Type B pancreatic cell (in vitro differentiated cells): Measurements from ENCODE around the gene GAB2. TPM values are rescaled to one million over a fixed set of nuclear protein-coding genes. Genes with fewer than 3 reads are reported as not detected.
"Not testable (repeated sequence)": the region's sequence is repeated elsewhere in the genome, so short reads cannot be mapped to it uniquely, and the experiment has no call there.

Source experiments
- DNase-seq: peaks from one replicate; pipeline ENCODE4 v3.0.0; 2021; ENCODE audit warnings: mixed read lengths; ENCODE audit not compliant: unreplicated experiment; ENCODE audit errors: extremely low spot score
- H3K27ac Mint-ChIP-seq: 2 replicates; pipeline ENCODE4 v1.8.0; 2021; ENCODE audit warnings: mild to moderate bottlenecking, mixed read lengths
- H3K27me3 Mint-ChIP-seq: 2 replicates; pipeline ENCODE4 v1.8.0; 2021; ENCODE audit warnings: mixed read lengths
- H3K36me3 Mint-ChIP-seq: 2 replicates; pipeline ENCODE4 v1.8.0; 2021; ENCODE audit warnings: mixed read lengths
- H3K4me1 Mint-ChIP-seq: one replicate; pipeline ENCODE4 v1.8.0; 2021; ENCODE audit warnings: mixed read lengths; ENCODE audit not compliant: unreplicated experiment
- H3K4me3 Mint-ChIP-seq: 2 replicates; pipeline ENCODE4 v1.8.0; 2021; ENCODE audit warnings: mild to moderate bottlenecking, mixed read lengths
- H3K9me3 Mint-ChIP-seq: 2 replicates; pipeline ENCODE4 v1.8.0; 2021; ENCODE audit warnings: mixed read lengths
- CTCF ChIP-seq: fragments of 200-600 bp; sonication (generic); conservative IDR thresholded peaks from 2 replicates; pipeline ENCODE4 v1.5.0; 2021; ENCODE audit warnings: antibody characterized with exemption, mild to moderate bottlenecking
- total RNA-seq: library from RNA; stranded (reverse); gene quantifications from 2 replicates; pipeline ENCODE4 v1.2.1, GENCODE V29; 2021; ENCODE audit warnings: low replicate concordance

GAB2 gene
- total RNA-seq, 1 donor from 2014 or later, result 23.3 TPM

DNA sequence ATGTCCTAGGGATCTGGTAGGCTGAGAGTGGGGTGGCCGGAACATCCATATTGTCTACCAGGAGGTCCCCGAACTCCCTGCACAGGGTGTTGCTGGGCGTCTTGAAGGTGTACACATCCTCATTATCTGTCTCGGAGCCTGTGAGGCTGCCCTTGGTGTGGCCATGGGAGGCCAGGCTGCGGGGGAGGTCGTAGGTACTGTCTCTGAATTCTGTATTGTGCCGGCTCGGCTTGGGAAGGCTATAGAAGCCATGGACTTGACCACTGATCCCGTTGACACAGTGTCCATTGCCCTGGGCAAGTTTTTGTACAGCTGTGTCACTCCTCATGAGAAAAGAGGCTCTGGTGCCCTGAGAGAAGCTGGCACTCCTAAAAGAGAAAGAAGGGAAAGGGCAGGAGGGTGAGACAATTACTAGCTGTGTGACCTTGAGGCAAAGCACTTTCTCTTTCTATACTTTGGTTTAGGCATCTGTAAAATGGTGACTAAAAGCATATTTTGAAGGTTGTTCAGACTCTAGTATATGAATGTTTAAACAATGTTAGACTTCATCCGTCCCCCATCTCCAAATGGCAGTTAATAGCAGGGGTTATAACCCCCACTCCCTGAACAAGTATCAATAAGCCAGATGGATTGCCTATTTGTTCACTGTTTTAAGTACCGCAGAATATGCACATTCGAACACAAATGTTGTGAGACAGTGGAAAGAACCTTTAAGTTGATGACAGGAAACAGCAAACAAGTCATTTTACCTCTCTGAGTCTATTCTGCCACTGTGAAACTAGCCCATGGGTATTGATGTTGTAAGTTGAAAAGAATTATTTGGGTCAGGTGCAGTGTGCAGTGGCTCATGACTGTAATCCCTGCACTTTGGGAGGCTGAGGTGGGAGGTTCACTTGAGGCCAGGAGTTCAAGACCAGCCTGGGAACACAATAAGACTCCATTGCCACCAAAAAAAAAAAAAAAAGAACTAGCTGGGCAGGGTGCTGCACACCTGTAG, 190.6 kb downstream of the GAB2 start:
- Mint-ChIP-seq H3K27me3 (no peaks in the 10 kb centered on the region), H3K36me3 (peaks cover 16% of the 10 kb centered on the region), H3K4me3 (no peak overlapping the region), H3K27ac (no peak overlapping the region), H3K4me1 (peaks cover 5% of the 10 kb centered on the region), H3K9me3 (no peaks in the 10 kb centered on the region)
- DNase-seq, result no peak
- no peak for TF ChIP-seq CTCF

DNA sequence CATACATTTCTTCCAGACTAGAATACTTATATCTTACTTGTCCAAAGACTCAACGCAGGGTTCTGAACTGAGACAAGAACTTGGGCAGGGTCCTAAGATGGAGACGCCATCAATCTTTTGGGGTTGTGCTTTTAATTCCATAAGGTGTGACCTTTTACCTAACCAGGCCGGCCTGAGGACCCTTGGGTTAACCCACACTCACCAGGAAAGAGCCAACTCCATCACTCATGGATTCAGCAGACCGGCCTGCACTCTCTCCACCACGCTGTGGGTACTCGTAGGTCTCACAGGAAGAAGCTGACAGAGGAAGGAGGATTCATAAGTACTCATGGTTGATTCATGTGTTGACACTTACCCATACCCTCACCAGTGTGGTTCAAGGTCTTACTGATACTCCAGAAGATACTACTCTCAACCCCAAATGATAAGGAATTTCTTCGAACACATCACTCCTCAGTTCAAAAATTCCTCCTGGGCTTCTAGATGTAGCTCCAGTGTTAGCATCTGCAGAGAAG, 192.7 kb downstream of the GAB2 start:
- Mint-ChIP-seq H3K4me1 (peaks cover 5% of the 10 kb centered on the region), H3K4me3 (no peak overlapping the region), H3K36me3 (peaks cover 27% of the 10 kb centered on the region), H3K27me3 (no peaks in the 10 kb centered on the region), H3K27ac (no peak overlapping the region), H3K9me3 (no peaks in the 10 kb centered on the region)
- no peak for DNase-seq
- TF ChIP-seq CTCF, result no peak

GRCh38 chr11:78224506-78224905, 193.1 kb downstream of the GAB2 start:
- Mint-ChIP-seq H3K27me3 (no peaks in the 10 kb centered on the region), H3K4me1 (peaks cover 5% of the 10 kb centered on the region), H3K9me3 (no peaks in the 10 kb centered on the region), H3K36me3 (peaks cover 27% of the 10 kb centered on the region), H3K27ac (no peak overlapping the region), H3K4me3 (no peak overlapping the region)
- no peak for DNase-seq
- TF ChIP-seq CTCF, result no peak

DNA sequence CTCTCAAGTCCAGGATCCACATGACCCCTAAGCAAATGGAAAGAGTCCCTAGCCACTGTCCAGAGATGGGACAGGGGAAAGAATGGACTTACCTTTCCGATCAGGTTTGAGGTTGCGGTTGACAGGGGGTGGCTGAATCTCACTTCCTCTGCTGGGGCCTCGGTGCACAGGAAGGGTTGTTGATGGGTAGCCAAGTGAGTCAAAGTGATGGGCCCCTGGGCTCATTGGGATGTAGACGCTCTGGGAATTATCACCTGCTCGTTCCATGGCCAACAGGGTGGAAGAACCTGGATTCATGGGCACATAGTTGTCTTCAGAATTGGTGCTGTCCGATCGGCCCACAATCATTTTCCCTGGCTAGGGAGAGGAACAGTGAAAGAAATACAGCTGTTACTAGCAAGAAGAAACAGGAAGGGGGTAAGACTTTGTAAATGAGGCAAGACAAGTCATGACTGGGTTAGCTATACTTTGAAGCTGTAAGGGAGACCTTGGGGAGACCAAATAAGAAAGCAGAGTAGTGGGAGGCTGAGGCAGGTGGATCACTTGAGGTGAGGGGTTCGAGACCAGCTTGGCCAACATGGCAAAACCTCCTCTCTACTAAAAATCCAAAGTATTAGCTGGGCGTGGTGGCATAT, 194.2 kb downstream of the GAB2 start:
- Mint-ChIP-seq H3K27me3 (no peaks in the 10 kb centered on the region), H3K36me3 (peaks cover 31% of the 10 kb centered on the region), H3K27ac (no peak overlapping the region), H3K9me3 (no peaks in the 10 kb centered on the region), H3K4me1 (no peaks in the 10 kb centered on the region), H3K4me3 (no peak overlapping the region)
- no peak for TF ChIP-seq CTCF
- DNase-seq, result no peak

DNA sequence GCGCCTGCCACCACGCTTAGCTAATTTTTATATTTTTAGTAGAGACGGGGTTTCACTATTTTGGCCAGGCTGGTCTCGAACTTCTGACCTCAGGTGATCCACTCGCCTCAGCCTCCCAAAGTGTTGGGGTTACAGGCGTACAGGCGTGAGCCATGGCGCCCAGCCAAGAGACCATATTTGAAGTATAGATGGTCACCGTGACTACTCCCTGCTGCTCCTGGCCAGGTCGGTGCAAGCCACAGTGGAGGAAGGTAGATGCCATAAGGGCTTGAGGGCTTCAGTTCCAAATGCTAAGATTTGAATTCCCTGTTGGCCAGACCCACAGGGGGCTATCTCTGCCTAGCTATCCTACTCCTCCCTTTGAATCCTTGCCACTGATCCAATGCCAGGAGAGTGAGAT, 194.9 kb downstream of the GAB2 start:
- peaks cover 34% of the 10 kb centered on the region for H3K36me3 Mint-ChIP-seq
- not testable (repeated sequence) for H3K9me3 Mint-ChIP-seq, H3K4me1 Mint-ChIP-seq, H3K27ac Mint-ChIP-seq, H3K4me3 Mint-ChIP-seq, H3K27me3 Mint-ChIP-seq
- DNase-seq, result peak; percentile 16
